H1 (cell line): Measurements from ENCODE around the gene NCAM1. TPM values are rescaled to one million over a fixed set of nuclear protein-coding genes. Genes with fewer than 3 reads are reported as not detected.

Source experiments
- CTCF ChIA-PET: fragments of 300-600 bp; sonication (Branson Sonifier 250); formaldehyde crosslinking; loops from one replicate; lab custom pipeline; 2021; ENCODE audit not compliant: partially characterized antibody; lab: Charles Lee
- POLR2A ChIA-PET: fragments of 300-600 bp; sonication (Branson Sonifier 250); formaldehyde crosslinking; loops from one replicate; lab custom pipeline; 2021; ENCODE audit warnings: inconsistent platforms; ENCODE audit not compliant: partially characterized antibody; lab: Charles Lee
- DNase-seq, 2 experiments: peaks; one replicate each; pipeline versions ENCODE4 v3.0.0 to v3.0.0-alpha.2; 2010 to 2022; ENCODE audit warnings: low spot score in 2 of 2, low read depth in 1 of 2, mixed read lengths in 1 of 2
- FAIRE-seq: peaks from 2 replicates; lab custom pipeline; 2011; peaks lifted over from hg19 to GRCh38; lab: Jason Lieb, UNC
- H2AFZ ChIP-seq: 2 replicates; pipeline ENCODE4 v1.8.1; 2012; ENCODE audit warnings: low read length, inconsistent platforms
- H2AK5ac ChIP-seq: 2 replicates; pipeline ENCODE4 v1.6.1; 2013; ENCODE audit warnings: low read depth, low read length
- H2BK120ac ChIP-seq: replicated peaks from 2 replicates; pipeline ENCODE3; 2013; ENCODE audit warnings: low read depth, low read length, inconsistent platforms
- H2BK12ac ChIP-seq: 2 replicates; pipeline ENCODE4 v1.6.1; 2013; ENCODE audit warnings: low read depth, low read length
- H2BK15ac ChIP-seq: 2 replicates; pipeline ENCODE4 v1.6.1; 2013; ENCODE audit warnings: low read length
- H2BK20ac ChIP-seq: 2 replicates; pipeline ENCODE4 v1.6.1; 2013; ENCODE audit warnings: low read length
- H2BK5ac ChIP-seq: 2 replicates; pipeline ENCODE4 v1.6.1; 2013; ENCODE audit warnings: low read depth, low read length
- H3K14ac ChIP-seq: 2 replicates; pipeline ENCODE4 v1.6.1; 2013; ENCODE audit warnings: inconsistent platforms; ENCODE audit not compliant: insufficient read length
- H3K18ac ChIP-seq: 2 replicates; pipeline ENCODE4 v1.6.1; 2013; ENCODE audit warnings: low read length; ENCODE audit errors: extremely low read depth
- H3K23ac ChIP-seq: 2 replicates; pipeline ENCODE4 v1.6.1; 2013; ENCODE audit warnings: inconsistent platforms; ENCODE audit not compliant: insufficient read length
- H3K23me2 ChIP-seq: 2 replicates; pipeline ENCODE4 v1.6.1; 2013; ENCODE audit warnings: low read depth, low read length
- H3K27ac ChIP-seq: 2 replicates; pipeline ENCODE4 v1.6.1; 2011; ENCODE audit warnings: low read depth, low read length, inconsistent platforms
- H3K27me3 ChIP-seq, 4 experiments: replicated peaks in 1 of 4; 1 replicate in 1 of 4; 2 replicates in 3 of 4; pipeline versions ENCODE4 v1.6.1 to v1.8.1; 2011 to 2013; ENCODE audit warnings: low read length in 3 of 4, mild to moderate bottlenecking in 3 of 4, inconsistent platforms in 2 of 4, mixed read lengths in 2 of 4, moderate library complexity in 1 of 4; ENCODE audit not compliant: control insufficient read depth in 3 of 4, insufficient read depth in 3 of 4; ENCODE audit errors: extremely low read depth in 1 of 4
- H3K36me3 ChIP-seq, 4 experiments: 2 replicates each; pipeline versions ENCODE4 v1.6.1 to v1.8.1; 2011 to 2013; ENCODE audit warnings: mild to moderate bottlenecking in 4 of 4, low read length in 3 of 4, moderate library complexity in 2 of 4, control low read depth in 1 of 4, inconsistent platforms in 1 of 4; ENCODE audit not compliant: insufficient read depth in 4 of 4, control insufficient read depth in 2 of 4
- H3K4ac ChIP-seq: replicated peaks from 2 replicates; pipeline ENCODE3; 2013; ENCODE audit warnings: low read length, low read depth, mixed read lengths, inconsistent platforms; ENCODE audit not compliant: insufficient read length
- H3K4me1 ChIP-seq, 4 experiments: replicated peaks in 1 of 4; 1 replicate in 1 of 4; 2 replicates in 3 of 4; pipeline versions ENCODE4 v1.6.1 to v1.8.1; 2011 to 2013; ENCODE audit warnings: low read length in 3 of 4, inconsistent platforms in 2 of 4, mixed read lengths in 1 of 4; ENCODE audit not compliant: insufficient read depth in 4 of 4, control insufficient read depth in 3 of 4
- H3K4me2 ChIP-seq, 2 experiments: 2 replicates each; pipeline versions ENCODE4 v1.6.1 to v1.8.1; 2011 to 2013; ENCODE audit warnings: low read depth in 2 of 2, low read length in 2 of 2, control low read depth in 1 of 2, inconsistent platforms in 1 of 2, mild to moderate bottlenecking in 1 of 2; ENCODE audit not compliant: insufficient read depth in 1 of 2
- H3K4me3 ChIP-seq, 4 experiments: fragments of 200-600, 300-600 bp in 1 of 4; sonication (generic), shearing (Covaris generic), sonication (Bioruptor Twin) in 1 of 4; 2 replicates each; pipeline versions ENCODE4 v1.5.1 to v1.8.1; 2011 to 2016; ENCODE audit warnings: low read length in 4 of 4, low read depth in 3 of 4, control low read depth in 2 of 4, inconsistent platforms in 2 of 4, mild to moderate bottlenecking in 2 of 4, mixed read lengths in 1 of 4, moderate library complexity in 1 of 4; ENCODE audit not compliant: insufficient read depth in 2 of 4; ENCODE audit errors: extremely low read depth in 1 of 4
- H3K56ac ChIP-seq: replicated peaks from 2 replicates; pipeline ENCODE3; 2013; ENCODE audit warnings: low read depth, mild to moderate bottlenecking, mixed read lengths, low read length, inconsistent platforms; ENCODE audit not compliant: insufficient read length
- H3K79me1 ChIP-seq: 2 replicates; pipeline ENCODE4 v1.6.1; 2013; ENCODE audit warnings: low read depth, low read length, control low read depth
- H3K79me2 ChIP-seq, 2 experiments: 2 replicates each; pipeline versions ENCODE4 v1.6.1 to v1.8.1; 2012 to 2013; ENCODE audit warnings: low read length in 2 of 2, mild to moderate bottlenecking in 2 of 2, inconsistent platforms in 1 of 2; ENCODE audit not compliant: insufficient read depth in 2 of 2, control insufficient read depth in 1 of 2
- H3K9ac ChIP-seq, 4 experiments: replicated peaks in 1 of 4; 1 replicate in 1 of 4; 2 replicates in 3 of 4; pipeline versions ENCODE4 v1.6.1 to v1.8.1; 2011 to 2013; ENCODE audit warnings: low read depth in 3 of 4, low read length in 3 of 4, control low read depth in 2 of 4, mild to moderate bottlenecking in 2 of 4, moderate library complexity in 2 of 4, inconsistent platforms in 1 of 4; ENCODE audit errors: extremely low read depth in 1 of 4
- H3K9me3 ChIP-seq, 2 experiments: 2 replicates each; pipeline versions ENCODE4 v1.6.1 to v1.8.1; 2012 to 2013; ENCODE audit warnings: mild to moderate bottlenecking in 2 of 2, moderate library complexity in 2 of 2, control low read depth in 1 of 2, inconsistent platforms in 1 of 2, low read depth in 1 of 2, low read length in 1 of 2, mixed read lengths in 1 of 2; ENCODE audit not compliant: insufficient read depth in 2 of 2
- H4K20me1 ChIP-seq, 2 experiments: replicated peaks in 1 of 2; 2 replicates each; pipeline versions ENCODE3 to v1.8.1; 2011 to 2013; ENCODE audit warnings: inconsistent platforms in 2 of 2, low read length in 2 of 2, mild to moderate bottlenecking in 1 of 2; ENCODE audit not compliant: insufficient read depth in 2 of 2, control insufficient read depth in 1 of 2
- H4K5ac ChIP-seq: 2 replicates; pipeline ENCODE4 v1.6.1; 2013; ENCODE audit warnings: low read length, low read depth, mixed read lengths, inconsistent platforms; ENCODE audit not compliant: insufficient read length
- H4K8ac ChIP-seq: 2 replicates; pipeline ENCODE4 v1.8.0; 2013; ENCODE audit warnings: mild to moderate bottlenecking, moderate library complexity, low read length, inconsistent platforms; ENCODE audit not compliant: insufficient read depth; ENCODE audit errors: extremely low read depth
- H4K91ac ChIP-seq: replicated peaks from 2 replicates; pipeline ENCODE3; 2013; ENCODE audit warnings: low read length, mixed read lengths, inconsistent platforms; ENCODE audit not compliant: insufficient read length
- ASH2L ChIP-seq: fragments of 200-600, 300-600 bp; sonication (generic); IDR thresholded peaks from one replicate; pipeline ENCODE4 v1.7.1; 2017; ENCODE audit warnings: low read length
- CBX8 ChIP-seq: fragments of 300-800, 300-1000 bp; sonication (generic); IDR thresholded peaks from 2 replicates; pipeline ENCODE4 v1.7.1; 2016; ENCODE audit warnings: low read depth, low read length, borderline replicate concordance
- CHD2 ChIP-seq: IDR thresholded peaks from 2 replicates; pipeline ENCODE4 v1.6.1; 2012; ENCODE audit warnings: low read length, improper control_type of control experiment
- EGR1 ChIP-seq: IDR thresholded peaks from 2 replicates; pipeline ENCODE4 v1.6.1; 2011; ENCODE audit warnings: low read depth, low read length, borderline replicate concordance
- FOSL1 ChIP-seq: IDR thresholded peaks from 2 replicates; pipeline ENCODE4 v1.6.1; 2011; ENCODE audit warnings: mild to moderate bottlenecking, low read depth, low read length, moderate library complexity; ENCODE audit not compliant: insufficient read depth
- GTF2F1 ChIP-seq: IDR thresholded peaks from 2 replicates; pipeline ENCODE4 v1.6.1; 2012; ENCODE audit warnings: low read depth, low read length, improper control_type of control experiment, borderline replicate concordance
- JUND ChIP-seq: IDR thresholded peaks from 2 replicates; pipeline ENCODE4 v1.6.1; 2011; ENCODE audit warnings: mild to moderate bottlenecking, improper control_type of control experiment, low read length
- KDM1A ChIP-seq: fragments of 200-600, 300-600 bp; sonication (generic); IDR thresholded peaks from 2 replicates; pipeline ENCODE4 v1.7.1; 2016; ENCODE audit warnings: mild to moderate bottlenecking, low read length, borderline replicate concordance
- NRF1 ChIP-seq: IDR thresholded peaks from 2 replicates; pipeline ENCODE4 v1.6.1; 2011; ENCODE audit warnings: mild to moderate bottlenecking, low read depth, low read length, improper control_type of control experiment
- POLR2A ChIP-seq, 2 experiments: IDR thresholded peaks; 1 replicate in 1 of 2; 2 replicates in 1 of 2; pipeline ENCODE4 v1.6.1; 2011; ENCODE audit warnings: low read depth in 2 of 2, low read length in 2 of 2, mild to moderate bottlenecking in 2 of 2; ENCODE audit errors: control extremely low read depth in 1 of 2
- POLR2AphosphoS5 ChIP-seq: IDR thresholded peaks from 2 replicates; pipeline ENCODE4 v1.6.1; 2011; ENCODE audit warnings: low read depth, low read length
- RAD21 ChIP-seq, 2 experiments: IDR thresholded peaks in 1 of 2; conservative IDR thresholded peaks in 1 of 2; 2 replicates each; pipeline ENCODE4 v1.6.1; 2011; ENCODE audit warnings: low read depth in 2 of 2, low read length in 2 of 2, improper control_type of control experiment in 1 of 2, inconsistent platforms in 1 of 2, mild to moderate bottlenecking in 1 of 2, moderate library complexity in 1 of 2
- SIX5 ChIP-seq: IDR thresholded peaks from 2 replicates; pipeline ENCODE4 v1.6.1; 2011; ENCODE audit warnings: mild to moderate bottlenecking, low read depth, low read length
- WGBS, 2 experiments: shearing (Covaris generic) in 1 of 2; methylation state at CpG; one replicate each; pipeline versions ENCODE4 v1.1.6 to v1.1.7; 2013 to 2015; ENCODE audit warnings: low lambda C conversion rate in 2 of 2, mixed read lengths in 2 of 2, inconsistent platforms in 1 of 2, low coverage in 1 of 2, missing lambda C conversion rate in 1 of 2; ENCODE audit not compliant: insufficient replicate concordance in 2 of 2, insufficient coverage in 1 of 2, insufficient read length in 1 of 2; ENCODE audit errors: extremely low coverage in 1 of 2, missing lambda C conversion rate in 1 of 2; 5-methylcytosine and 5-hydroxymethylcytosine counted together
- polyA plus RNA-seq, 7 experiments: library from polyadenylated mRNA; depleted of rRNA in 3 of 7; stranded (reverse) in 5 of 7; unstranded in 2 of 7; fragments of >200 nt in 5 of 7; fragments of 200-250 nt in 2 of 7; gene quantifications; 1 replicate in 5 of 7; 2 replicates in 1 of 7; 4 replicates in 1 of 7; pipeline versions ENCODE4 v1.2.1 to v1.2.3, GENCODE V29; 2011 to 2013; ENCODE audit warnings: missing spikeins in 2 of 7, mixed read lengths in 2 of 7
- total RNA-seq: library from RNA; stranded (reverse); fragmentation: NEBNext Ultra II Directional; extraction: Animal tissue kit (Norgen Biotek cat#: 25700); gene quantifications from 2 replicates; pipeline ENCODE4 v1.2.1, GENCODE V29; 2021
- TF ChIP-seq, protein P1 (sequence below): IDR thresholded peaks from 2 replicates; pipeline ENCODE4 v1.6.1; 2012; ENCODE audit warnings: inconsistent platforms

The NCAM1 gene
- total and polyA plus RNA-seq, 2 of the 8 experiments (the other 6 are each of a cell fraction or from before 2014, with no cell fraction given): 3.1 to 4.3 TPM

DNA sequence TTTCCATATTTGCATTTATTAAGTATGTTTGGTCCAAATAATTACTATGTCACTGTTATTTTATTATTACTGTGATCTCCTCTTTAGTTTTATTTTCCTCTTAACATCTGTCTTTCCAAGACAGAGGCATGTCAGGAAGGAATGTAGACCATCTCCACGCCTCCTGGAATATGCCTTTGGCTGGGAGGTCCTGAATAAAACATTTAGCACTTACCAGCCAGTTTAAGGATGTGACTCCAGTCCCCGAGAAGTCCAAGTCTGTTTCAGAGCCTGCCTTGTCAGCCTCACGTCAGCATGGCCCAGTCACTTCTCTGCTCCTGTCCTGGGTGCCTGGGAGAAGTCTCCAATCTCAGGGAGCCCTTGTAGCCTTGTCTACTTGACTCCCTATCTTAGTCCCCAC, 74.5 kb downstream of the NCAM1 start:
- no peak overlapping the region for H3K14ac ChIP-seq
- no peak overlapping the region for H2BK20ac ChIP-seq
- no peak overlapping the region for H2AK5ac ChIP-seq
- no peaks in the 10 kb centered on the region for H3K79me2 ChIP-seq
- peaks cover 0 to 3% (median 0%) of the 10 kb centered on the region in 4 experiments; a peak in 1 of 7 replicates for H3K4me1 ChIP-seq
- no peaks in the 10 kb centered on the region for H3K27me3 ChIP-seq
- no peak overlapping the region for H4K5ac ChIP-seq
- H3K9ac ChIP-seq: no peak overlapping the region
- no peak overlapping the region for H2BK5ac ChIP-seq
- H3K4me2 ChIP-seq: no peak overlapping the region
- no peaks in the 10 kb centered on the region for H4K20me1 ChIP-seq
- no peaks in the 10 kb centered on the region for H3K9me3 ChIP-seq
- ChIA-PET CTCF (no interaction called here), POLR2A (no interaction called here)
- no peak overlapping the region for H2BK120ac ChIP-seq
- no peak overlapping the region for H3K18ac ChIP-seq
- H4K91ac ChIP-seq: no peak overlapping the region
- H3K23ac ChIP-seq: no peak overlapping the region
- no peak overlapping the region for H3K4me3 ChIP-seq
- no peak overlapping the region for H2BK15ac ChIP-seq
- FAIRE-seq (no peak), DNase-seq (no peak)
- H3K4ac ChIP-seq: no peak overlapping the region
- H3K36me3 ChIP-seq: no peaks in the 10 kb centered on the region
- H3K27ac ChIP-seq: no peak overlapping the region
- WGBS, 2 experiments: 98% methylated on average over 3 of the region's 3 CpGs; no CpG with 5 or more reads in 1 of the 2 experiments
- no peak overlapping the region for H2AFZ ChIP-seq
- H4K8ac ChIP-seq: no peak overlapping the region
- no peak overlapping the region for H3K56ac ChIP-seq
- no peak overlapping the region for H2BK12ac ChIP-seq
- no peaks in the 10 kb centered on the region for H3K23me2 ChIP-seq
- H3K79me1 ChIP-seq: no peaks in the 10 kb centered on the region
- TF ChIP-seq RAD21 (IDR thresholded peaks at IDR 0.05 in 1 of 2, conservative IDR thresholded peaks at IDR 0.05 in 1 of 2; ENCODE audit: low read depth in 2 of 2, low read length in 2 of 2) (no peak), POLR2A (IDR thresholded peaks at IDR 0.05; ENCODE audit: control extremely low read depth in 1 of 2, low read depth in 2 of 2, low read length in 2 of 2) (no peak), POLR2AphosphoS5 (no peak), SIX5 (no peak), ASH2L (no peak), NRF1 (no peak), GTF2F1 (no peak), CHD2 (no peak), EGR1 (no peak), CBX8 (no peak), JUND (no peak), KDM1A (no peak), FOSL1 (no peak)
- TF ChIP-seq, protein P1, sequence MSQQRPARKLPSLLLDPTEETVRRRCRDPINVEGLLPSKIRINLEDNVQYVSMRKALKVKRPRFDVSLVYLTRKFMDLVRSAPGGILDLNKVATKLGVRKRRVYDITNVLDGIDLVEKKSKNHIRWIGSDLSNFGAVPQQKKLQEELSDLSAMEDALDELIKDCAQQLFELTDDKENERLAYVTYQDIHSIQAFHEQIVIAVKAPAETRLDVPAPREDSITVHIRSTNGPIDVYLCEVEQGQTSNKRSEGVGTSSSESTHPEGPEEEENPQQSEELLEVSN: no peak
